ENCODE data around the gene RCAN3.

The RCAN3 gene

GRCh38 chr1:24526940-24527542 is 24.4 kb downstream of the RCAN3 start:
- TF ChIP-seq CTCF (IDR thresholded peaks at IDR 0.05) = peak; percentile 29; the same call in 1 of the 2 replicates

- no peak for TF ChIP-seq CTCF (IDR thresholded peaks at IDR 0.05)
Observed at GRCh38 chr1:24528744-24529143, 26.1 kb downstream of the RCAN3 start.

GRCh38 chr1:24535021-24535424 is 32.4 kb downstream of the RCAN3 start:
- TF ChIP-seq CTCF (IDR thresholded peaks at IDR 0.05) = no peak

GRCh38 chr1:24535778-24536177 is 33.1 kb downstream of the RCAN3 start:
- no peak for TF ChIP-seq CTCF (IDR thresholded peaks at IDR 0.05)

- no peak for TF ChIP-seq CTCF (IDR thresholded peaks at IDR 0.05)
Observed at GRCh38 chr1:24536391-24536840, 33.8 kb downstream of the RCAN3 start.

- no peak for TF ChIP-seq CTCF (IDR thresholded peaks at IDR 0.05)
Observed at GRCh38 chr1:24540051-24540905, 37.6 kb downstream of the RCAN3 start.

- no peak for TF ChIP-seq CTCF (IDR thresholded peaks at IDR 0.05)
Observed at GRCh38 chr1:24540906-24541710, 38.5 kb downstream of the RCAN3 start.

Data from LNCAP (cell line).